ENCODE measurements around the gene PLD4.

DNA sequence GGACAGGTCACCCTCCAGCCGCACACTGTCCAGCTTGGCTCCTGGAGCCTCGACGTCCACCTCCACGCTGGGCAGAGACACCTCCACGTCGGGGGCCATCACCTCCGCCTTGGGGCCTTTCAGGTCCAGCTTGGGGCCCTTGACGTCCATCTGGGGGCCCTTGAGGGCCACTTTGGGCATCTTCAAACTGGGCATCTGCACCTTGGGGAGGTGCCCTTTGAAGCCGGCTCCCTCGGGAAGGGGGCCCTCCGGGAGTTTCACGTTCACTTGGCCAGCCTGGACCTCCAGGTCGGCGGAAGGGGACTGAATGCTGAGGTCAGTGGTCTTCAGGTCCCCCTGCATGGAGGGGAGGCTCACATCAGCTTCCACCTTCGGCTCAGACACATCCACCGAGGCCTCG, 25.3 kb downstream of the PLD4 start:
- TF ChIP-seq EP300 (IDR thresholded peaks at IDR 0.05) (no peak), CTCF (IDR thresholded peaks at IDR 0.05) (no peak)
